ENCODE data around the gene FAM163A. TPM values are rescaled to one million over a fixed set of nuclear protein-coding genes. Genes with fewer than 3 reads are reported as not detected.

The FAM163A gene
- total RNA-seq, 1 experiment from 2014 or later: not detected

DNA sequence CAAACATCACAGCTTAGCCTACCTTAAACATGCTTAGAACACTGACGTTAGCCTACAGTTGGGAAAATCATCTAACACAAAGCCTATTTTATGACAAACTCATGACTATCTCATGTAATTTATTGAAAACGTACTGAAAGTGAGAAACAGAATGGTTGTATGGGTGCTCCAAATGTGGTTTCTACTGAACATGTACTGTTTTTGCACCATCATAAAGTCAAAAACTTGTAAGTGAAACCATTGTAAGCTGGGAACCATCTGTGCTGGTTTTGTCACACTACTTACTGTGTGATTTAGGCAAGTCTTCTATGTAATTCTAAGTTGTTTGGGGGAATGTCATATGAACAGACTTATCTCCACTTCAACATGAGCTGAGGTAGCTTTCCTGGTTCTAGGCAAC, 79.0 kb downstream of the FAM163A start:
- DNase-seq (ENCODE audit: low read depth, low spot score) (no peak), ATAC-seq (no peak)
- CTCF ChIA-PET: interaction anchor here (1.9 kb wide), 1 partner anchor 12 kb away, joined by 9 read pairs; no protein-coding TSS in a partner anchor
- no peak overlapping the region for H3K9ac ChIP-seq (ENCODE audit: low read length)
- H3K27me3 ChIP-seq (ENCODE audit: insufficient read depth, low read length): no peaks in the 10 kb centered on the region
- intact Hi-C loops (cut with micrococcal nuclease): no loop called here
- no peak overlapping the region for H3K27ac ChIP-seq (ENCODE audit: low read depth, low read length)
- no peak overlapping the region for H3K4me3 ChIP-seq (replicated peaks in 1 of 2; ENCODE audit: low read depth in 1 of 2, low read length in 2 of 2)
- H3K36me3 ChIP-seq (ENCODE audit: control insufficient read depth in 1 of 2, insufficient read depth in 2 of 2, low read length in 2 of 2): no peaks in the 10 kb centered on the region
- H3K9me3 ChIP-seq (ENCODE audit: control insufficient read depth in 1 of 2, insufficient read depth in 1 of 2, low read depth in 1 of 2, low read length in 2 of 2): no peaks in the 10 kb centered on the region
- no peaks in the 10 kb centered on the region for H3K79me2 ChIP-seq (ENCODE audit: insufficient read depth, low read length)
- no peak overlapping the region for H2AFZ ChIP-seq (ENCODE audit: low read depth, low read length, poor library complexity, severe bottlenecking)
- no peaks in the 10 kb centered on the region for H3K4me1 ChIP-seq (ENCODE audit: control insufficient read depth in 1 of 2, insufficient read depth in 2 of 2, low read length in 2 of 2)
- no peak overlapping the region for H3K4me2 ChIP-seq (ENCODE audit: low read length)
- no peaks in the 10 kb centered on the region for H3K9me2 ChIP-seq (ENCODE audit: insufficient read depth)
- no TSS peak for BruUV-seq (replicated peaks)
- TF ChIP-seq SRF (IDR thresholded peaks at IDR 0.05; ENCODE audit: low read depth) (no peak), JUND (IDR thresholded peaks at IDR 0.05) (no peak), TCF7L2 (IDR thresholded peaks at IDR 0.05; ENCODE audit: borderline replicate concordance, extremely low read depth, insufficient read depth, insufficient read length) (no peak), CBX3 (IDR thresholded peaks at IDR 0.05; ENCODE audit: low read depth) (no peak), ELF1 (IDR thresholded peaks at IDR 0.05; ENCODE audit: borderline replicate concordance, low read depth) (no peak), YY1 (IDR thresholded peaks at IDR 0.05; ENCODE audit: extremely low read depth, insufficient replicate concordance, low read depth, low read length) (no peak), POLR2AphosphoS5 (IDR thresholded peaks at IDR 0.05; ENCODE audit: low read depth, low read length) (no peak), EZH2phosphoT487 (IDR thresholded peaks at IDR 0.05; ENCODE audit: borderline replicate concordance) (no peak), CEBPB (IDR thresholded peaks at IDR 0.05; ENCODE audit: low read depth) (no peak)
- TF ChIP-seq, protein P1, sequence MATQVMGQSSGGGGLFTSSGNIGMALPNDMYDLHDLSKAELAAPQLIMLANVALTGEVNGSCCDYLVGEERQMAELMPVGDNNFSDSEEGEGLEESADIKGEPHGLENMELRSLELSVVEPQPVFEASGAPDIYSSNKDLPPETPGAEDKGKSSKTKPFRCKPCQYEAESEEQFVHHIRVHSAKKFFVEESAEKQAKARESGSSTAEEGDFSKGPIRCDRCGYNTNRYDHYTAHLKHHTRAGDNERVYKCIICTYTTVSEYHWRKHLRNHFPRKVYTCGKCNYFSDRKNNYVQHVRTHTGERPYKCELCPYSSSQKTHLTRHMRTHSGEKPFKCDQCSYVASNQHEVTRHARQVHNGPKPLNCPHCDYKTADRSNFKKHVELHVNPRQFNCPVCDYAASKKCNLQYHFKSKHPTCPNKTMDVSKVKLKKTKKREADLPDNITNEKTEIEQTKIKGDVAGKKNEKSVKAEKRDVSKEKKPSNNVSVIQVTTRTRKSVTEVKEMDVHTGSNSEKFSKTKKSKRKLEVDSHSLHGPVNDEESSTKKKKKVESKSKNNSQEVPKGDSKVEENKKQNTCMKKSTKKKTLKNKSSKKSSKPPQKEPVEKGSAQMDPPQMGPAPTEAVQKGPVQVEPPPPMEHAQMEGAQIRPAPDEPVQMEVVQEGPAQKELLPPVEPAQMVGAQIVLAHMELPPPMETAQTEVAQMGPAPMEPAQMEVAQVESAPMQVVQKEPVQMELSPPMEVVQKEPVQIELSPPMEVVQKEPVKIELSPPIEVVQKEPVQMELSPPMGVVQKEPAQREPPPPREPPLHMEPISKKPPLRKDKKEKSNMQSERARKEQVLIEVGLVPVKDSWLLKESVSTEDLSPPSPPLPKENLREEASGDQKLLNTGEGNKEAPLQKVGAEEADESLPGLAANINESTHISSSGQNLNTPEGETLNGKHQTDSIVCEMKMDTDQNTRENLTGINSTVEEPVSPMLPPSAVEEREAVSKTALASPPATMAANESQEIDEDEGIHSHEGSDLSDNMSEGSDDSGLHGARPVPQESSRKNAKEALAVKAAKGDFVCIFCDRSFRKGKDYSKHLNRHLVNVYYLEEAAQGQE (IDR thresholded peaks at IDR 0.05; ENCODE audit: low read depth): no peak
- TF ChIP-seq, protein P2, sequence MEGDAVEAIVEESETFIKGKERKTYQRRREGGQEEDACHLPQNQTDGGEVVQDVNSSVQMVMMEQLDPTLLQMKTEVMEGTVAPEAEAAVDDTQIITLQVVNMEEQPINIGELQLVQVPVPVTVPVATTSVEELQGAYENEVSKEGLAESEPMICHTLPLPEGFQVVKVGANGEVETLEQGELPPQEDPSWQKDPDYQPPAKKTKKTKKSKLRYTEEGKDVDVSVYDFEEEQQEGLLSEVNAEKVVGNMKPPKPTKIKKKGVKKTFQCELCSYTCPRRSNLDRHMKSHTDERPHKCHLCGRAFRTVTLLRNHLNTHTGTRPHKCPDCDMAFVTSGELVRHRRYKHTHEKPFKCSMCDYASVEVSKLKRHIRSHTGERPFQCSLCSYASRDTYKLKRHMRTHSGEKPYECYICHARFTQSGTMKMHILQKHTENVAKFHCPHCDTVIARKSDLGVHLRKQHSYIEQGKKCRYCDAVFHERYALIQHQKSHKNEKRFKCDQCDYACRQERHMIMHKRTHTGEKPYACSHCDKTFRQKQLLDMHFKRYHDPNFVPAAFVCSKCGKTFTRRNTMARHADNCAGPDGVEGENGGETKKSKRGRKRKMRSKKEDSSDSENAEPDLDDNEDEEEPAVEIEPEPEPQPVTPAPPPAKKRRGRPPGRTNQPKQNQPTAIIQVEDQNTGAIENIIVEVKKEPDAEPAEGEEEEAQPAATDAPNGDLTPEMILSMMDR (IDR thresholded peaks at IDR 0.05 in 2 of 3, conservative IDR thresholded peaks at IDR 0.05 in 1 of 3; ENCODE audit: borderline replicate concordance in 1 of 3, insufficient read depth in 1 of 3, low read depth in 2 of 3, low read length in 2 of 3): no peak
- TF ChIP-seq, protein P3, sequence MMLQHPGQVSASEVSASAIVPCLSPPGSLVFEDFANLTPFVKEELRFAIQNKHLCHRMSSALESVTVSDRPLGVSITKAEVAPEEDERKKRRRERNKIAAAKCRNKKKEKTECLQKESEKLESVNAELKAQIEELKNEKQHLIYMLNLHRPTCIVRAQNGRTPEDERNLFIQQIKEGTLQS (IDR thresholded peaks at IDR 0.05): no peak
- TF ChIP-seq, protein P4, sequence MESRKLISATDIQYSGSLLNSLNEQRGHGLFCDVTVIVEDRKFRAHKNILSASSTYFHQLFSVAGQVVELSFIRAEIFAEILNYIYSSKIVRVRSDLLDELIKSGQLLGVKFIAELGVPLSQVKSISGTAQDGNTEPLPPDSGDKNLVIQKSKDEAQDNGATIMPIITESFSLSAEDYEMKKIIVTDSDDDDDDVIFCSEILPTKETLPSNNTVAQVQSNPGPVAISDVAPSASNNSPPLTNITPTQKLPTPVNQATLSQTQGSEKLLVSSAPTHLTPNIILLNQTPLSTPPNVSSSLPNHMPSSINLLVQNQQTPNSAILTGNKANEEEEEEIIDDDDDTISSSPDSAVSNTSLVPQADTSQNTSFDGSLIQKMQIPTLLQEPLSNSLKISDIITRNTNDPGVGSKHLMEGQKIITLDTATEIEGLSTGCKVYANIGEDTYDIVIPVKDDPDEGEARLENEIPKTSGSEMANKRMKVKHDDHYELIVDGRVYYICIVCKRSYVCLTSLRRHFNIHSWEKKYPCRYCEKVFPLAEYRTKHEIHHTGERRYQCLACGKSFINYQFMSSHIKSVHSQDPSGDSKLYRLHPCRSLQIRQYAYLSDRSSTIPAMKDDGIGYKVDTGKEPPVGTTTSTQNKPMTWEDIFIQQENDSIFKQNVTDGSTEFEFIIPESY (IDR thresholded peaks at IDR 0.05; ENCODE audit: extremely low read depth, insufficient replicate concordance, low read length): no peak
- TF ChIP-seq, protein P5, sequence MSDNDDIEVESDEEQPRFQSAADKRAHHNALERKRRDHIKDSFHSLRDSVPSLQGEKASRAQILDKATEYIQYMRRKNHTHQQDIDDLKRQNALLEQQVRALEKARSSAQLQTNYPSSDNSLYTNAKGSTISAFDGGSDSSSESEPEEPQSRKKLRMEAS (IDR thresholded peaks at IDR 0.05): no peak
- RAD21 ChIA-PET (ENCODE audit: low non-redundant PET in 1 of 2, low total read pairs in 2 of 2, uncharacterized antibody in 2 of 2, unreplicated experiment in 2 of 2): no interaction called here
- POLR2A ChIA-PET: no interaction called here
- no peaks in the 10 kb centered on the region for H4K20me1 ChIP-seq (ENCODE audit: insufficient read depth)
